ENCODE measurements around the gene CPD. TPM values are rescaled to one million over a fixed set of nuclear protein-coding genes. Genes with fewer than 3 reads are reported as not detected.
"Not testable (repeated sequence)": the region's sequence is repeated elsewhere in the genome, so short reads cannot be mapped to it uniquely, and the experiment has no call there.

The CPD gene
- total RNA-seq, 4 donors from 2014 or later = 36.9 to 63.6 (median 50.8) TPM

DNA sequence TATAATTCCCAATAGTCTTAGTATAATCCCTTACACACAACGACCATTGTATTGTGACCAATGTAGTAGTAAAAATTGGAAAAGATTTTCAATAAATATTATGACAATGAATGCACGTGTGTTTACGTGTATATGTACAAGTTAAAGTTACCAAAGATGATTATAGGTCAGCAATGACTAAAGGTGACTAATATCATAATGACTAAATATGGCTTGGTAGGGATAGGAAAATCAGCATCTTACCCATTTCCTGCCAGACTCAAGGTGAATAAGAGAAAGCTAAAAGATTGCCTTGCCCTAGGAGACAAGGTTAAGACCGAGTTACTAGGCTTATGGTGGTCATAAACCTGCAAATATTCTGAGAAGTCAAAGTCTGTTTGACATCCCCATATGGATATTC, 34.4 kb downstream of the CPD start:
- TF ChIP-seq POLR2A (IDR thresholded peaks at IDR 0.05) = no peak
- no peak for TF ChIP-seq CTCF (IDR thresholded peaks at IDR 0.05)
- Histone ChIP-seq H3K4me3 (no peak overlapping the region), H3K4me1 (no peaks in the 10 kb centered on the region), H3K36me3 (no peaks in the 10 kb centered on the region), H3K27me3 (no peaks in the 10 kb centered on the region), H3K27ac (no peak overlapping the region), H3K9me3 (no peaks in the 10 kb centered on the region)
- intact Hi-C loops (cut with DNase I) = no loop called here
- no peak for DNase-seq
- 53 to 63% methylated on average over 4 of the region's 4 CpGs for WGBS, 2 donors

DNA sequence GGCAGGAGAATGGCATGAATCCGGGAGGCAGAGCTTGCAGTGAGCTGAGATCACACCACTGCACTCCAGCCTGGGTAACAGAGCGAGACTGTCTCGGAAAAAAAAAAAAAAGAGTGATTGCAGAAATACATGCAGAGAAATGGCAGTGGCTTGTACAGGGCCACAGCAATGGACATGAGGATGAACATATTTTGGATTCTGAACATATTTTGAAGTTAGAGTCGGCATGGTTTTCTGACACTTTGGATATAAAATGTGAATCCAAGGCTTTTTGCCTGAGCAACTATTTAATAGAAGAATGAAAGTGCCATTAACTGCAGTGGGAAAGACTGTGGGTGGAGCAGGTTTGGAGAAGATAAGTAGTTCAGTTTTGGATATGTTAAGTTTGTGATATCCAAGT, 35.8 kb downstream of the CPD start:
- H3K36me3 ChIP-seq = no peaks in the 10 kb centered on the region
- DNase-seq = no peak
- no peak overlapping the region for H3K27ac ChIP-seq
- no peak overlapping the region for H3K4me3 ChIP-seq
- intact Hi-C loops (cut with DNase I) = no loop called here
- WGBS, 2 donors = 81 to 94% methylated on average over 3 to 4 of the region's 4 CpGs
- no peaks in the 10 kb centered on the region for H3K27me3 ChIP-seq
- TF ChIP-seq POLR2A (IDR thresholded peaks at IDR 0.05) = no peak
- TF ChIP-seq CTCF (IDR thresholded peaks at IDR 0.05) = no peak
- no peaks in the 10 kb centered on the region for H3K4me1 ChIP-seq
- H3K9me3 ChIP-seq = no peaks in the 10 kb centered on the region

DNA sequence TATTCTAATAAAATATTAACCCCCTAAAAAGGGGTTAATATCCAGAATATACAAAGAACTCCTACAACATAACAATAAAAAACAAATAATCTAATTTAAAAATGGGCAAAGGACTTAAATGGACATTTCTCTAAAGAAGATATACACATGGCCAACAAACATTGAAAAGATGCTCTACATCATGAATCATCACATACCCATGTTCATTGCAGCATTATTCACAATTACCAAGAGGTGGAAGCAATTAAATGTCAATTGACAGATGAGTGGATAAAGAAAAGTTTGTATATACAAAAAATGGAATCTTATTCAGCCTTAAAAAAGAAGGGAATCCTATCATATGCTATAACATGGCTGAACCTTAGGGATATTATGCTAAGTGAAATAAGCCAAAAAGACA, 36.8 kb downstream of the CPD start:
- intact Hi-C loops (cut with DNase I) = no loop called here
- Histone ChIP-seq H3K36me3 (no peaks in the 10 kb centered on the region), H3K9me3 (no peaks in the 10 kb centered on the region), H3K27me3 (no peaks in the 10 kb centered on the region), H3K4me1 (no peaks in the 10 kb centered on the region), H3K27ac (no peak overlapping the region), H3K4me3 (no peak overlapping the region)
- TF ChIP-seq CTCF (IDR thresholded peaks at IDR 0.05) (no peak), POLR2A (IDR thresholded peaks at IDR 0.05) (no peak)
- DNase-seq = no peak

GRCh38 chr17:30418070-30418469, 39.3 kb downstream of the CPD start:
- intact Hi-C loops (cut with DNase I); H3K4me3 ChIP-seq; H3K27ac ChIP-seq; H3K27me3 ChIP-seq; H3K4me1 ChIP-seq; DNase-seq; H3K9me3 ChIP-seq: not testable (repeated sequence)
- peaks cover 0 to 25% (median 0%) of the 10 kb centered on the region in 3 donors for H3K36me3 ChIP-seq
- WGBS, 2 donors = 100% methylated on average over 1 of the region's 1 CpG

DNA sequence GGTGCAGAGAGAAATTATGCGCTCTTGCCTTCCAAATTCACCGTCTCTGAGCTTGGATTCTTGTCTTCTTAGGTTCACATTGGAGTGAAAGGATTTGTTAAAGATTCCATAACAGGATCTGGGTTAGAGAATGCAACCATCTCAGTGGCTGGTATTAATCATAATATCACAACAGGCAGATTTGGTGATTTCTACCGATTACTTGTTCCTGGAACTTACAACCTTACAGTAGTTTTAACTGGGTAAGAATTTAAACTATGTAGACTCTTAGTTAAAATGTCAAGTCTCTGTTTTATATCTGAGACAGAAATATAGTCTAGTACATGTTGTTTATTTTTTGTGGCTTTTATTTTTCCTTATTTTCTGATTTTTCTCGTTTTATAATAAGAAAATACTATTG, 42.9 kb downstream of the CPD start:
- intact Hi-C loops (cut with DNase I) = no loop called here
- Histone ChIP-seq H3K4me3 (no peak overlapping the region), H3K4me1 (no peaks in the 10 kb centered on the region), H3K36me3 (peaks cover 0 to 59% (median 0%) of the 10 kb centered on the region in 3 donors), H3K27ac (no peak overlapping the region), H3K27me3 (no peaks in the 10 kb centered on the region), H3K9me3 (no peaks in the 10 kb centered on the region)
- 89% methylated on average over 4 of the region's 4 CpGs for WGBS, 2 donors
- no peak for TF ChIP-seq CTCF (IDR thresholded peaks at IDR 0.05)
- TF ChIP-seq POLR2A (IDR thresholded peaks at IDR 0.05) = no peak
- DNase-seq = no peak

GRCh38 chr17:30422171-30422570, 43.4 kb downstream of the CPD start:
- TF ChIP-seq POLR2A (IDR thresholded peaks at IDR 0.05) (no peak), CTCF (IDR thresholded peaks at IDR 0.05) (no peak)
- no peak for DNase-seq
- intact Hi-C loops (cut with DNase I) = no loop called here
- Histone ChIP-seq H3K27ac (no peak overlapping the region), H3K27me3 (no peaks in the 10 kb centered on the region), H3K36me3 (peaks cover 0 to 65% (median 0%) of the 10 kb centered on the region in 3 donors), H3K9me3 (no peaks in the 10 kb centered on the region), H3K4me1 (no peaks in the 10 kb centered on the region), H3K4me3 (no peak overlapping the region)
